ENCODE results near the gene MRC2.
"Not testable (repeated sequence)": the region's sequence is repeated elsewhere in the genome, so short reads cannot be mapped to it uniquely, and the experiment has no call there.

The MRC2 gene

GRCh38 chr17:62680541-62681052 is 53.1 kb downstream of the MRC2 start:
- no peak for DNase-seq

- no peak for DNase-seq
Measured at GRCh38 chr17:62681061-62681938, 53.8 kb downstream of the MRC2 start.

GRCh38 chr17:62681939-62682381 is 54.5 kb downstream of the MRC2 start:
- no peak for DNase-seq

- DNase-seq: no peak
Measured at GRCh38 chr17:62684179-62684578, 56.7 kb downstream of the MRC2 start.

GRCh38 chr17:62687997-62688396 is 60.5 kb downstream of the MRC2 start:
- DNase-seq: peak; percentile 57

GRCh38 chr17:62688398-62689160 is 61.1 kb downstream of the MRC2 start:
- peak; percentile 65 for DNase-seq

- peak; percentile 20 for DNase-seq
Measured at GRCh38 chr17:62689441-62690167, 62.1 kb downstream of the MRC2 start.

GRCh38 chr17:62690168-62690897 is 62.9 kb downstream of the MRC2 start:
- DNase-seq: peak; percentile 14

GRCh38 chr17:62691589-62691915 is 64.1 kb downstream of the MRC2 start:
- DNase-seq: not testable (repeated sequence)

GRCh38 chr17:62692159-62692651 is 64.7 kb downstream of the MRC2 start:
- peak; percentile 24 for DNase-seq

- no peak for DNase-seq
Measured at GRCh38 chr17:62692721-62693431, 65.4 kb downstream of the MRC2 start.

- DNase-seq: peak; percentile 44
Measured at GRCh38 chr17:62693616-62694409, 66.3 kb downstream of the MRC2 start.

- not testable (repeated sequence) for DNase-seq
Measured at GRCh38 chr17:62695093-62695738, 67.7 kb downstream of the MRC2 start.

GRCh38 chr17:62696256-62696655 is 68.8 kb downstream of the MRC2 start:
- DNase-seq: no peak

GRCh38 chr17:62696726-62697490 is 69.4 kb downstream of the MRC2 start:
- DNase-seq: no peak

- not testable (repeated sequence) for DNase-seq
Measured at GRCh38 chr17:62698459-62698858, 71.0 kb downstream of the MRC2 start.

GRCh38 chr17:62700964-62701705 is 73.7 kb downstream of the MRC2 start:
- no peak for DNase-seq

- no peak for DNase-seq
Measured at GRCh38 chr17:62701706-62702085, 74.2 kb downstream of the MRC2 start.
